ENCODE data around the gene TBL3.

TBL3 gene

DNA sequence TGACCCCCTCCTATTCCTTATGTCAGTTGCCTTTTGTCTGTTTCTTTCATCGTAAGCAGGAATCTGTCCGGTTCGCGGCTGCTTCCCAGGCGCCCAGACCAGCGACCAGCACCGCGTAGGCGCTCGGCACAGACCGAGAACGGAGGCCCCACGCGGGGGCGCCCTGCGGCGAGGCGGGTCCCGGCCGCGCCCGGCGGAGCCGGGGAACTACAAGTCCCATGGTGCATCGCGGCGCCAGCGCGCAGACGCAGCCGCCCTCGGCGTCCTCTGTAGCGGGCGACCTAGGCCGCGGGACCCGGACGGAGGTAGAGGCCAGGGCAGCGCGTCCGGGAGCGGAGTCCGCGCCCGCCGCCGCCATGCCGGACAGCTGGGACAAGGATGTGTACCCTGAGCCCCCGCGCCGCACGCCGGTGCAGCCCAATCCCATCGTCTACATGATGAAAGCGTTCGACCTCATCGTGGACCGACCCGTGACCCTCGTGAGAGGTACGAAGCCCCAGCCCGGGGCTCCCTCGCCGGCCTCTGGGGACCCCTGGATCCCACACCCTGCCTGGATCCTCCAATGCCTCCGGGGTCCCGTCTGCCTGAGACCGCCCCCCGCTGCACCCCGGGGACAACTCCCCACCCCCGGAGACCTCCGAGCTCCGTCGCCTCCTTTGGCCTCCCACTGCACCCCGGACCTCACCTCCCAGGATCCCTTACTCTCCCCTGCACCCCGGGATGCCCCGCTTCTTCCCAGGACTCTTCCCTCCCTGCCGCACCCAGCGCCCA lies 12.4 kb upstream of the TBL3 start, which contains the start of gene NDUFB10 (continued):
- TF ChIP-seq, protein P1, sequence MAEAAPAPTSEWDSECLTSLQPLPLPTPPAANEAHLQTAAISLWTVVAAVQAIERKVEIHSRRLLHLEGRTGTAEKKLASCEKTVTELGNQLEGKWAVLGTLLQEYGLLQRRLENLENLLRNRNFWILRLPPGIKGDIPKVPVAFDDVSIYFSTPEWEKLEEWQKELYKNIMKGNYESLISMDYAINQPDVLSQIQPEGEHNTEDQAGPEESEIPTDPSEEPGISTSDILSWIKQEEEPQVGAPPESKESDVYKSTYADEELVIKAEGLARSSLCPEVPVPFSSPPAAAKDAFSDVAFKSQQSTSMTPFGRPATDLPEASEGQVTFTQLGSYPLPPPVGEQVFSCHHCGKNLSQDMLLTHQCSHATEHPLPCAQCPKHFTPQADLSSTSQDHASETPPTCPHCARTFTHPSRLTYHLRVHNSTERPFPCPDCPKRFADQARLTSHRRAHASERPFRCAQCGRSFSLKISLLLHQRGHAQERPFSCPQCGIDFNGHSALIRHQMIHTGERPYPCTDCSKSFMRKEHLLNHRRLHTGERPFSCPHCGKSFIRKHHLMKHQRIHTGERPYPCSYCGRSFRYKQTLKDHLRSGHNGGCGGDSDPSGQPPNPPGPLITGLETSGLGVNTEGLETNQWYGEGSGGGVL (tag by site-specific recombination; IDR thresholded peaks at IDR 0.05) = peak; percentile 21; the same call in 1 of the 2 replicates
- TF ChIP-seq ZNF335 (tag by site-specific recombination; conservative IDR thresholded peaks at IDR 0.05) = peak; percentile 87
- peak; percentile 76; the same call in 1 of the 2 replicates for TF ChIP-seq ZNF660 (tag by site-specific recombination; IDR thresholded peaks at IDR 0.05)
- peak; percentile 77 for TF ChIP-seq KLF10 (tag by site-specific recombination; IDR thresholded peaks at IDR 0.05)
- TF ChIP-seq ZFP37 (tag by site-specific recombination; IDR thresholded peaks at IDR 0.05) = 0 out of 2 replicates have a peak, but pooled peaks have one; percentile 43
- TF ChIP-seq GLI4 (tag by site-specific recombination; IDR thresholded peaks at IDR 0.05) = 0 out of 2 replicates have a peak, but pooled peaks have one; percentile 47
- TF ChIP-seq, protein P2, sequence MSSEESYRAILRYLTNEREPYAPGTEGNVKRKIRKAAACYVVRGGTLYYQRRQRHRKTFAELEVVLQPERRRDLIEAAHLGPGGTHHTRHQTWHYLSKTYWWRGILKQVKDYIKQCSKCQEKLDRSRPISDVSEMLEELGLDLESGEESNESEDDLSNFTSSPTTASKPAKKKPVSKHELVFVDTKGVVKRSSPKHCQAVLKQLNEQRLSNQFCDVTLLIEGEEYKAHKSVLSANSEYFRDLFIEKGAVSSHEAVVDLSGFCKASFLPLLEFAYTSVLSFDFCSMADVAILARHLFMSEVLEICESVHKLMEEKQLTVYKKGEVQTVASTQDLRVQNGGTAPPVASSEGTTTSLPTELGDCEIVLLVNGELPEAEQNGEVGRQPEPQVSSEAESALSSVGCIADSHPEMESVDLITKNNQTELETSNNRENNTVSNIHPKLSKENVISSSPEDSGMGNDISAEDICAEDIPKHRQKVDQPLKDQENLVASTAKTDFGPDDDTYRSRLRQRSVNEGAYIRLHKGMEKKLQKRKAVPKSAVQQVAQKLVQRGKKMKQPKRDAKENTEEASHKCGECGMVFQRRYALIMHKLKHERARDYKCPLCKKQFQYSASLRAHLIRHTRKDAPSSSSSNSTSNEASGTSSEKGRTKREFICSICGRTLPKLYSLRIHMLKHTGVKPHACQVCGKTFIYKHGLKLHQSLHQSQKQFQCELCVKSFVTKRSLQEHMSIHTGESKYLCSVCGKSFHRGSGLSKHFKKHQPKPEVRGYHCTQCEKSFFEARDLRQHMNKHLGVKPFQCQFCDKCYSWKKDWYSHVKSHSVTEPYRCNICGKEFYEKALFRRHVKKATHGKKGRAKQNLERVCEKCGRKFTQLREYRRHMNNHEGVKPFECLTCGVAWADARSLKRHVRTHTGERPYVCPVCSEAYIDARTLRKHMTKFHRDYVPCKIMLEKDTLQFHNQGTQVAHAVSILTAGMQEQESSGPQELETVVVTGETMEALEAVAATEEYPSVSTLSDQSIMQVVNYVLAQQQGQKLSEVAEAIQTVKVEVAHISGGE (tag by site-specific recombination; conservative IDR thresholded peaks at IDR 0.05; ENCODE audit: low read depth) = peak; percentile 68
- no peak for TF ChIP-seq MZF1 (tag by site-specific recombination; IDR thresholded peaks at IDR 0.05; ENCODE audit: borderline replicate concordance)
- TF ChIP-seq, protein P3, sequence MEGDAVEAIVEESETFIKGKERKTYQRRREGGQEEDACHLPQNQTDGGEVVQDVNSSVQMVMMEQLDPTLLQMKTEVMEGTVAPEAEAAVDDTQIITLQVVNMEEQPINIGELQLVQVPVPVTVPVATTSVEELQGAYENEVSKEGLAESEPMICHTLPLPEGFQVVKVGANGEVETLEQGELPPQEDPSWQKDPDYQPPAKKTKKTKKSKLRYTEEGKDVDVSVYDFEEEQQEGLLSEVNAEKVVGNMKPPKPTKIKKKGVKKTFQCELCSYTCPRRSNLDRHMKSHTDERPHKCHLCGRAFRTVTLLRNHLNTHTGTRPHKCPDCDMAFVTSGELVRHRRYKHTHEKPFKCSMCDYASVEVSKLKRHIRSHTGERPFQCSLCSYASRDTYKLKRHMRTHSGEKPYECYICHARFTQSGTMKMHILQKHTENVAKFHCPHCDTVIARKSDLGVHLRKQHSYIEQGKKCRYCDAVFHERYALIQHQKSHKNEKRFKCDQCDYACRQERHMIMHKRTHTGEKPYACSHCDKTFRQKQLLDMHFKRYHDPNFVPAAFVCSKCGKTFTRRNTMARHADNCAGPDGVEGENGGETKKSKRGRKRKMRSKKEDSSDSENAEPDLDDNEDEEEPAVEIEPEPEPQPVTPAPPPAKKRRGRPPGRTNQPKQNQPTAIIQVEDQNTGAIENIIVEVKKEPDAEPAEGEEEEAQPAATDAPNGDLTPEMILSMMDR (tag by site-specific recombination; IDR thresholded peaks at IDR 0.05) = peak; percentile 80
- TF ChIP-seq ZBTB17 (tag by site-specific recombination; IDR thresholded peaks at IDR 0.05) = peak; percentile 63
- peak; percentile 55 for TF ChIP-seq ZEB2 (tag by site-specific recombination; IDR thresholded peaks at IDR 0.05)
- TF ChIP-seq, protein P4, sequence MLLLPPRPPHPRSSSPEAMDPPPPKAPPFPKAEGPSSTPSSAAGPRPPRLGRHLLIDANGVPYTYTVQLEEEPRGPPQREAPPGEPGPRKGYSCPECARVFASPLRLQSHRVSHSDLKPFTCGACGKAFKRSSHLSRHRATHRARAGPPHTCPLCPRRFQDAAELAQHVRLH (tag by site-specific recombination; IDR thresholded peaks at IDR 0.05) = no peak
- no peak for TF ChIP-seq ZNF2 (tag by site-specific recombination; IDR thresholded peaks at IDR 0.05)
- peak; percentile 55 for TF ChIP-seq ZIC2 (tag by site-specific recombination; IDR thresholded peaks at IDR 0.05)
- TF ChIP-seq, protein P5, sequence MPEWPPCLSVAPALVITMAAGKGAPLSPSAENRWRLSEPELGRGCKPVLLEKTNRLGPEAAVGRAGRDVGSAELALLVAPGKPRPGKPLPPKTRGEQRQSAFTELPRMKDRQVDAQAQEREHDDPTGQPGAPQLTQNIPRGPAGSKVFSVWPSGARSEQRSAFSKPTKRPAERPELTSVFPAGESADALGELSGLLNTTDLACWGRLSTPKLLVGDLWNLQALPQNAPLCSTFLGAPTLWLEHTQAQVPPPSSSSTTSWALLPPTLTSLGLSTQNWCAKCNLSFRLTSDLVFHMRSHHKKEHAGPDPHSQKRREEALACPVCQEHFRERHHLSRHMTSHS (tag by site-specific recombination; IDR thresholded peaks at IDR 0.05) = no peak
- TF ChIP-seq ZSCAN30 (tag by site-specific recombination; IDR thresholded peaks at IDR 0.05) = peak; percentile 72; the same call in 1 of the 2 replicates
- peak; percentile 59; the same call in 1 of the 2 replicates for TF ChIP-seq KLF16 (tag by site-specific recombination; IDR thresholded peaks at IDR 0.05)
- TF ChIP-seq, protein P6, sequence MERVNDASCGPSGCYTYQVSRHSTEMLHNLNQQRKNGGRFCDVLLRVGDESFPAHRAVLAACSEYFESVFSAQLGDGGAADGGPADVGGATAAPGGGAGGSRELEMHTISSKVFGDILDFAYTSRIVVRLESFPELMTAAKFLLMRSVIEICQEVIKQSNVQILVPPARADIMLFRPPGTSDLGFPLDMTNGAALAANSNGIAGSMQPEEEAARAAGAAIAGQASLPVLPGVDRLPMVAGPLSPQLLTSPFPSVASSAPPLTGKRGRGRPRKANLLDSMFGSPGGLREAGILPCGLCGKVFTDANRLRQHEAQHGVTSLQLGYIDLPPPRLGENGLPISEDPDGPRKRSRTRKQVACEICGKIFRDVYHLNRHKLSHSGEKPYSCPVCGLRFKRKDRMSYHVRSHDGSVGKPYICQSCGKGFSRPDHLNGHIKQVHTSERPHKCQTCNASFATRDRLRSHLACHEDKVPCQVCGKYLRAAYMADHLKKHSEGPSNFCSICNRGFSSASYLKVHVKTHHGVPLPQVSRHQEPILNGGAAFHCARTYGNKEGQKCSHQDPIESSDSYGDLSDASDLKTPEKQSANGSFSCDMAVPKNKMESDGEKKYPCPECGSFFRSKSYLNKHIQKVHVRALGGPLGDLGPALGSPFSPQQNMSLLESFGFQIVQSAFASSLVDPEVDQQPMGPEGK (tag by site-specific recombination; IDR thresholded peaks at IDR 0.05) = peak; percentile 76; the same call in 1 of the 2 replicates
- 0 out of 2 replicates have a peak, but pooled peaks have one; percentile 23 for TF ChIP-seq KLF8 (tag by site-specific recombination; IDR thresholded peaks at IDR 0.05)
- TF ChIP-seq ZNF184 (tag by site-specific recombination; IDR thresholded peaks at IDR 0.05) = no peak
- TF ChIP-seq GFI1B (tag by site-specific recombination; IDR thresholded peaks at IDR 0.05) = no peak
- TF ChIP-seq, protein P7, sequence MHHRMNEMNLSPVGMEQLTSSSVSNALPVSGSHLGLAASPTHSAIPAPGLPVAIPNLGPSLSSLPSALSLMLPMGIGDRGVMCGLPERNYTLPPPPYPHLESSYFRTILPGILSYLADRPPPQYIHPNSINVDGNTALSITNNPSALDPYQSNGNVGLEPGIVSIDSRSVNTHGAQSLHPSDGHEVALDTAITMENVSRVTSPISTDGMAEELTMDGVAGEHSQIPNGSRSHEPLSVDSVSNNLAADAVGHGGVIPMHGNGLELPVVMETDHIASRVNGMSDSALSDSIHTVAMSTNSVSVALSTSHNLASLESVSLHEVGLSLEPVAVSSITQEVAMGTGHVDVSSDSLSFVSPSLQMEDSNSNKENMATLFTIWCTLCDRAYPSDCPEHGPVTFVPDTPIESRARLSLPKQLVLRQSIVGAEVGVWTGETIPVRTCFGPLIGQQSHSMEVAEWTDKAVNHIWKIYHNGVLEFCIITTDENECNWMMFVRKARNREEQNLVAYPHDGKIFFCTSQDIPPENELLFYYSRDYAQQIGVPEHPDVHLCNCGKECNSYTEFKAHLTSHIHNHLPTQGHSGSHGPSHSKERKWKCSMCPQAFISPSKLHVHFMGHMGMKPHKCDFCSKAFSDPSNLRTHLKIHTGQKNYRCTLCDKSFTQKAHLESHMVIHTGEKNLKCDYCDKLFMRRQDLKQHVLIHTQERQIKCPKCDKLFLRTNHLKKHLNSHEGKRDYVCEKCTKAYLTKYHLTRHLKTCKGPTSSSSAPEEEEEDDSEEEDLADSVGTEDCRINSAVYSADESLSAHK (tag by site-specific recombination; IDR thresholded peaks at IDR 0.05) = no peak; the same call in 1 of the 2 replicates
- 0 out of 2 replicates have a peak, but pooled peaks have one; percentile 35 for TF ChIP-seq OVOL3 (tag by site-specific recombination; IDR thresholded peaks at IDR 0.05)
- 0 out of 2 replicates have a peak, but pooled peaks have one; percentile 10 for TF ChIP-seq ZNF610 (tag by site-specific recombination; IDR thresholded peaks at IDR 0.05; ENCODE audit: borderline replicate concordance)
- TF ChIP-seq GLIS1 (tag by site-specific recombination; IDR thresholded peaks at IDR 0.05) = peak; percentile 30
- peak; percentile 55; the same call in 1 of the 2 replicates for TF ChIP-seq EGR2 (tag by site-specific recombination; IDR thresholded peaks at IDR 0.05; ENCODE audit: low read depth)

Data from HEK293 (cell line).